GM21825 (cell line): ENCODE results near the gene HMGA1.
"Not testable (repeated sequence)": the region's sequence is repeated elsewhere in the genome, so short reads cannot be mapped to it uniquely, and the experiment has no call there.

Source experiments
- ATAC-seq: cut with Tn5 transposase; IDR thresholded peaks from one replicate; pipeline ENCODE4 v1.9.1; 2021; ENCODE audit warnings: mild to moderate bottlenecking, moderate library complexity; ENCODE audit not compliant: unreplicated experiment

Gene HMGA1

GRCh38 chr6:34259529-34260069, 22.9 kb downstream of the HMGA1 start:
- no peak for ATAC-seq

DNA sequence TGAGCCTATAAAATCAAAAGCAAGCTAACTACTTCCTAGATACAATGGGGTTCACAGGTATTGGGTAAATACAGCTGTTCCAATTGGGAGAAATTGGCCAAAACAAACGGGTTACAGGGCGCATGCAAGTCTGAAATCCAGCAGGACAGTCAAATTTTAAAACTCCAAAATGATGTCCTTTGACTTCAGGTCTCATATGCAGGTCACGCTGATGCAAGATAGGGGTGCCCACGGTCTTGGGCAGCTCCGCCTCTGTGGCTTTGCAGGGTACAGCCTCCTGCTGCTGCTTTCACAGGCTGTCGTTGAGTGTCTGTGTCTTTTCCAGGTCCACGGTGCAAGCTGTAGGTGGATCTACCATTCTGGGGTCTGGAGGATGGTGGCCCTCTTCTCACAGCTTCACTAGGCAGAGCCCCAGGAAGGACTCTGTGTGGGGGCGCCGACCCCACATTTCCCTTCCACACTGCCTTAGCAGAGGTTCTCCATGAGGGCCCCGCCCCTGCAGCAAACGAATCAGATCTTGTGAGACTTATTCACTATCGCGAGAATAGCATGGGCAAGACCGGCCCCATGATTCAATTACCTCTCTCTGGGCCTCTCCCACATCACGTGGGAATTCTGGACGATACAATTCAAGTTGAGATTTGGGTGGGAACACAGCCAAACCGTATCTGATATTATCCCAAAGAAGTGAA, 24.0 kb downstream of the HMGA1 start:
- ATAC-seq: no peak

GRCh38 chr6:34263484-34263883, 26.8 kb downstream of the HMGA1 start:
- not testable (repeated sequence) for ATAC-seq

GRCh38 chr6:34267746-34268145, 31.1 kb downstream of the HMGA1 start:
- no peak for ATAC-seq

- not testable (repeated sequence) for ATAC-seq
These were observed 32.5 kb downstream of the HMGA1 start for GRCh38 chr6:34269132-34269531.

DNA sequence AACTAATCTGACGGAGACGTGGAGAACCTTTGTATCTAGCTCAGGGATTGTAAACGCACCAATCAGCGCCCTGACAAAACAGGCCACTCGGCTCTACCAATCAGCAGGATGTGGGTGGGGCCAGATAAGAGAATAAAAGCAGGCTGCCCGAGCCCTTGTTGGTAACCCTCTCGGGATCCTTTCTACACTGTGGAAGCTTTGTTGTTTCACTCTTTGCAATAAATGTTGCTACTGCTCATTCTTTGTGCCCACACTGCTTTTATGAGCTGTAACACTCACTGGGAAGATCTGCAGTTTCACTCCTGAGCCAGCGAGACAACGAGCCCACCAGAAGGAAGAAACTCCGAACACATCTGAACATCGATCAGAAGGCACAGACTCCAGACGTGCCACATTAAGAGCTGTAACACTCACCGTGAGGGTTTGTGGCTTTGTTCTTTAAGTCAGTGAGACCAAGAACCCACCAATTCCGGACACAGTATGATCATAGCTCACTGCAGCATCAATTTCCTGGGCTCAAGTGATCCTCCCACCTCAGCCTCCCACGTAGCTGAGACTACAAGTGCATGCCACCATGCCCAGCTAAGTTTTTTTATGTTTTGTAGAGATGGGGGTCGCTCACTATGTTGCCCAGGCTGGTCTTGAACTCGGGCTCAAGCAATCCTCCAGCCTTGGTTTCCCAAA, 33.1 kb downstream of the HMGA1 start:
- not testable (repeated sequence) for ATAC-seq

GRCh38 chr6:34272013-34272926, 35.6 kb downstream of the HMGA1 start:
- no peak for ATAC-seq

- no peak for ATAC-seq
These were observed 36.7 kb downstream of the HMGA1 start for GRCh38 chr6:34273242-34273805.

DNA sequence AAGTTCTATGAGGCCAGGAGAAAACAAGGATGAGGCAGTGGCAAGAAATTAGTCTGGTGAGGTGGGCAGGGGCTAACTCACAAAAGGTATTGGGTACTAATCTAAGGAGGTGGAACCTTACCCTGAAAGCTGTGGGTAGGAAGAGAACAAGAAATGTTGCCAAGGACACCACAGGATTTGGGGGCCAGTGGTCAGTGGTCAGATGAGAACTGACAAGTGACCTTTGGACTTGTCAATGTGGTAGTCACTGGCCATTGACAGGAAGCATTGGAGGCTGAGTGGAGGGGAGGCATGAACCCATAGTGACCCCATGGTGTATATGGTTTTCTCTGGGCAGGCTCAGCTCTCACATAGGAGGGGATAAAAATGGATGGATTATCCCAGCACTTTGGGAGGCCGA, 37.5 kb downstream of the HMGA1 start:
- no peak for ATAC-seq

- ATAC-seq: no peak
These were observed 38.6 kb downstream of the HMGA1 start for GRCh38 chr6:34275128-34275804.

GRCh38 chr6:34276191-34276590, 39.5 kb downstream of the HMGA1 start:
- no peak for ATAC-seq

DNA sequence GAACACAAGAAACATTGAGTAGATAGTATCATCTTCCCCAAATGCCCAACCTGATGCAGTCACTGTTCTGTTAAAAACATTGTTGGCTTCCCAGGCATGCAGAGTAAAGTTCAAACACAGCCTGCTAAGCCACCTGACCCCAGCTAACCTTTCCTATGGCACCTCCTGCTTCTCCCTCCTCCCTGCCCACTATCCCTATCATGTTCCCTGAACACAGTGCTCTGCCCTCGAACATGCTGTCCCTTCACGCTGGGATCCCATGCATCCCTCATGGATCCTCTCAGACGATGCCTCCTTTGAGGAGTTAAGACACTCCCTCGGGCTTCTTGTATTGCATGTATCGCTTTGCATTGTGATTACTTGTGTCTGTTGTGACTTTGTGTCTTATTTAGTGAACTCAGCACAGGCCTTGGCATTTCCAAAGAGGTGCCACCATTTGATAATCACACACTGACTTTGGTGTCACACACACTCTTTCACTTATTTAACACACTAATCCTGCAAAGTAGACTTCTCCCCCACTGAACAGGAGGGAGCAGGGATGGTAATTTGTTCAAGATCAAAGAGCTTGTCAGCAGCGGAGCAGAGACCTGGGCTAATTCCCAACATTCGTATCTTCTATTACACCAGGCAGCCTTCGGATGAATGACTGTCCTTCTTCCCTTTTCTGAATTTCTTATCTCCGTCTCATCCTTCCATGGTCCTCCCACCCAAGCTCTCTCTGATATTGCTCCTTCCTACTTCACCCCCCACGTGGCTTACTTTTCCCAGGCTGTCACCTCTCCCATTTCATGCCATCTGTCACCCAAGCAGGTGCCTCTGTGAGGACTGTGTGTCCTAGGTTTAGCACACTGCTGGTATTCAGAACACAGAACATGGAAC, 40.4 kb downstream of the HMGA1 start:
- no peak for ATAC-seq

DNA sequence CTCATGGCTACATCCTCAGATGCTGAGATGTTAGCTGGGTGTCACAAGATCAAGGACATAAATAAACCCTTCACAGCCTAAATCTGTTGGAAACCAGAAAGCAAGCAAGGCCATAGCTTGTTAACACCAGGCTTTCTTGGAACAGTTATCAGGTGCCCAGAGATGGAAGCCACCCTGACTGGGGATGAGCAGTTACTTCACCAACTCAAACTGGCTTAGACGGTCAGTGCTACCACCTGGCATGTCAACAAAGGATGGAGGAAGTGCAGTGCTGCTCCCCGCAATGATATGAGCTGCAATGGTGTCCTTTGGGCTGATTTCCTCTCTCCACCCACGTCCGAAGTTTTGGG, 41.1 kb downstream of the HMGA1 start:
- no peak for ATAC-seq

- ATAC-seq: no peak
These were observed 42.2 kb downstream of the HMGA1 start for GRCh38 chr6:34278833-34279232.

DNA sequence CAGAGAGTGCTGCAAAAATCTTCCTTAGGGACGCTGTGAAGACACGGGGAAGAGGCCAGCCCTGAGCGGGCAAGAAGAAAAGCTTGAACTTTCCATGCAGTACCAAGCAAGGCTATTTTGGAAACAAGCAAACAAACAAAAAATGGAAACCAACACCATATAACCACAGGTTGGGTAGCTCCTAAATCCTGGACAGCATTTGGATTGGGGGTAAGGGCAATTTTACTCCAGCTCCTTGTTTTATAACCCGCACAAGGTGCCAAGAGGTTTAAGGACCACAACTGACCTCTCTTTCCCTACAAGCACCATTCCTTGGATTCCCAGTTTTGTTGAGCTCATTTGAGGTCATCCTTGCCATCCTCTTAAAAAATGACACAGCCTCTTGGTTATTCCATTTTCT, 43.5 kb downstream of the HMGA1 start:
- ATAC-seq: no peak

DNA sequence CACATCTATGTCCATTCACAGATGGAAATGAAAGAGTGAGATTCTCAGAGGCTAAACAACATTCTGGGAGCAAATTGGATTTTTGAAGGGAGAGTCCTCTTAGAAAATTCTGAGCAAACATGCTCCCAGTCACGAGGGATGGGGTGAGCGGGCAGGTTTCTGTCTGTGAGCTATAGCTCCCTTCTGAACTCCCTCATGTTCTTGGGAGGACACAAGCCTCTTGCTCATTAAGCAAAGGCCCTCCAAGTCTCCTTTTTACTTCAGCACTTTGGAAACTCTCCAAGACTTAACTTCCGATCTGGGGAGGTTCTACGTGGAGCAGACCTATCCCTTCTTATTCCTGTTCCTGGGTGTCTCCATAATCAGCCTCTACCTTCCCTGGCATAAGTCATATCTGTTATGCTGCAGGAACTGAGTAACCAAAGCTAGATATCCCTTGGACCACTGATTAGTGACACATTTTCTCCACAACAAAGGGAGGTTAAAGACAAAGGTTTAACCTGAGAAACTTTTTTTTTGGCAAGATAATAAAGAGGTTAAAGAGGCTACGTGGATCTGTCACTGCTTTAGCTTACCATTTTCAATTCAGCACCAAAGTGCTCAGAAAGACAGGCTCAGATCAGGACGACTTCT, 45.1 kb downstream of the HMGA1 start:
- no peak for ATAC-seq

DNA sequence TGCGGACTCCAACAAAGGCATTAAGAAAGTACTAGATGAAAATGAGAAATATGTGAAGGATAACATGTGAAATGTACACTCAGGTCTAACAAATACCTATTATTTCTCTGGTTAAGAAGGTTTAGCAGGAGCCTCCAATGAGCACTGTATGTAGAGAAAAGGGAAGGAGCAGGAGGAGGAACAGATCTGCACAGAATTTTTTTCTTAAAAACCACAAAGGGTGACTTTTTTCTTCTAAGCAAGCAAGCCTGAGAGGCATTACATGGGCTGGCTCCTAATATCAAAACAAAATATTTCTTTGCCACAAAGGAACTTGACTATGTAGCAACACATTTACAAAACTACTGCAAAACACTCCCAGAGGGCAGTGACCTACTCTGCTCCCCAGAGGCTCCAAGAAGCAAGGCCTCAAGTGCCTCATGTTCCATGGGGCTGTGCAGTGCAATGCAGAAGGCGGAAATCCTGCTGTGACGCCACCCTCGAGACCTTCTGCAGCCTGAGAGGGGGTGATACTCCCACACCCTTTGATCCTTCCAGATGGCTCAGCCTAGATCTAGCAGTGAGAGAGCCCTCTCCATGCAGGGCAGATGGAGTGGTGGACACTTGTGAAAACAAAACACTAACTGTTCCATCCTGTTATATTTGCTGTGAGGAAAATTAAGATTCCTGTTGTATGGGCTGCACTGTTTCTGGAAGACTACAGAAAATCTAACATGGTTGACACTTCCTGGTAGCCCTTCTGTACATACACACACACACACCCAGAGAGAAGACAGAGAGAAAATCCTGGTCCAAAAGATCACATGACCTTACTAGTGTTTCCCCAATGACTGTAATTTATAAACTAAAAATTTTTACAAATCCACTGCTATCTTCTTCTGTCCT, 48.1 kb downstream of the HMGA1 start:
- ATAC-seq: no peak
